Cortex of kidney (tissue), 1 donor: Measurements from ENCODE around the gene PAQR3.
"Not testable (repeated sequence)": the region's sequence is repeated elsewhere in the genome, so short reads cannot be mapped to it uniquely, and the experiment has no call there.

Source experiments
- DNase-seq: peaks from one replicate; lab custom pipeline; 2025; lab: John Stamatoyannopoulos, UW

PAQR3 gene

GRCh38 chr4:78928835-78929234 lies 10.4 kb downstream of the PAQR3 start:
- DNase-seq, result no peak

GRCh38 chr4:78926826-78927225 lies 12.4 kb downstream of the PAQR3 start:
- no peak for DNase-seq

GRCh38 chr4:78923464-78924312 lies 15.6 kb downstream of the PAQR3 start:
- DNase-seq, result no peak

GRCh38 chr4:78922207-78922606 lies 17.0 kb downstream of the PAQR3 start:
- no peak for DNase-seq

- DNase-seq, result no peak
Observed at GRCh38 chr4:78910612-78911011, 28.6 kb downstream of the PAQR3 start.

GRCh38 chr4:78908974-78909373 lies 30.3 kb downstream of the PAQR3 start:
- DNase-seq, result not testable (repeated sequence)

GRCh38 chr4:78907638-78908037 lies 31.6 kb downstream of the PAQR3 start:
- DNase-seq, result no peak

- no peak for DNase-seq
Observed at GRCh38 chr4:78904143-78904542, 35.1 kb downstream of the PAQR3 start.

- no peak for DNase-seq
Observed at GRCh38 chr4:78902298-78902697, 36.9 kb downstream of the PAQR3 start.

- no peak for DNase-seq
Observed at GRCh38 chr4:78901882-78902281, 37.4 kb downstream of the PAQR3 start.

- DNase-seq, result no peak
Observed at GRCh38 chr4:78899302-78899701, 39.9 kb downstream of the PAQR3 start.

GRCh38 chr4:78889955-78890354 lies 49.3 kb downstream of the PAQR3 start:
- DNase-seq, result no peak

- DNase-seq, result no peak
Observed at GRCh38 chr4:78885598-78885997, 53.6 kb downstream of the PAQR3 start.

- DNase-seq, result no peak
Observed at GRCh38 chr4:78880874-78881492, 58.3 kb downstream of the PAQR3 start.

- no peak for DNase-seq
Observed at GRCh38 chr4:78878031-78878430, 61.2 kb downstream of the PAQR3 start.

GRCh38 chr4:78876568-78877320 lies 62.5 kb downstream of the PAQR3 start:
- no peak for DNase-seq

GRCh38 chr4:78870056-78870455 lies 69.2 kb downstream of the PAQR3 start:
- no peak for DNase-seq

GRCh38 chr4:78868712-78869111 lies 70.5 kb downstream of the PAQR3 start:
- DNase-seq, result not testable (repeated sequence)

- no peak for DNase-seq
Observed at GRCh38 chr4:78865451-78865850, 73.8 kb downstream of the PAQR3 start.

- no peak for DNase-seq
Observed at GRCh38 chr4:78864405-78865024, 74.7 kb downstream of the PAQR3 start.

- DNase-seq, result no peak
Observed at GRCh38 chr4:78863991-78864390, 75.2 kb downstream of the PAQR3 start.

- no peak for DNase-seq
Observed at GRCh38 chr4:78863254-78863869, 75.9 kb downstream of the PAQR3 start.
